Hepatocyte (in vitro differentiated cells): ENCODE results near the gene MCF2L2. TPM values are rescaled to one million over a fixed set of nuclear protein-coding genes. Genes with fewer than 3 reads are reported as not detected.

Source experiments
- DNase-seq: peaks from one replicate; pipeline ENCODE4 v3.0.0-alpha.2; 2016; ENCODE audit warnings: low spot score
- H2AFZ ChIP-seq: fragments of 200-600 bp; sonication (generic); 2 replicates; pipeline ENCODE4 v1.6.0; 2016; ENCODE audit warnings: antibody characterized with exemption, mild to moderate bottlenecking
- H3K27ac ChIP-seq: fragments of 200-600 bp; sonication (generic); 2 replicates; pipeline ENCODE4 v1.5.1; 2016; ENCODE audit warnings: mild to moderate bottlenecking
- H3K27me3 ChIP-seq: fragments of 200-600 bp; sonication (generic); 2 replicates; pipeline ENCODE4 v1.6.1; 2016
- H3K36me3 ChIP-seq: fragments of 200-600 bp; sonication (generic); replicated peaks from 2 replicates; pipeline ENCODE4 v1.5.1; 2016; ENCODE audit warnings: low read depth; ENCODE audit not compliant: insufficient read depth
- H3K4me1 ChIP-seq: fragments of 200-600 bp; sonication (generic); 2 replicates; pipeline ENCODE4 v1.5.1; 2016; ENCODE audit warnings: mild to moderate bottlenecking, moderate library complexity; ENCODE audit not compliant: insufficient read depth
- H3K4me2 ChIP-seq: fragments of 200-600 bp; sonication (generic); 2 replicates; pipeline ENCODE4 v1.6.0; 2016
- H3K4me3 ChIP-seq: fragments of 200-600 bp; sonication (generic); 2 replicates; pipeline ENCODE4 v1.5.1; 2016; ENCODE audit warnings: mild to moderate bottlenecking
- H3K79me2 ChIP-seq: fragments of 200-600 bp; sonication (generic); 2 replicates; pipeline ENCODE4 v1.6.0; 2017; ENCODE audit warnings: mild to moderate bottlenecking
- H3K9me2 ChIP-seq: fragments of 200-600 bp; sonication (generic); replicated peaks from 2 replicates; pipeline ENCODE4 v1.6.0; 2017; ENCODE audit warnings: mild to moderate bottlenecking; ENCODE audit not compliant: insufficient read depth
- H3K9me3 ChIP-seq: fragments of 200-600 bp; sonication (generic); 2 replicates; pipeline ENCODE4 v1.5.1; 2016; ENCODE audit warnings: low read depth, mild to moderate bottlenecking
- H4K20me1 ChIP-seq: fragments of 200-600 bp; sonication (generic); 2 replicates; pipeline ENCODE4 v1.6.0; 2016; ENCODE audit warnings: mild to moderate bottlenecking; ENCODE audit not compliant: insufficient read depth, poor library complexity, severe bottlenecking
- CTCF ChIP-seq: fragments of 200-600 bp; sonication (generic); IDR thresholded peaks from 2 replicates; pipeline ENCODE4 v1.5.1; 2016; ENCODE audit warnings: antibody characterized with exemption, mild to moderate bottlenecking; ENCODE audit not compliant: poor library complexity
- EZH2 ChIP-seq: fragments of 200-600 bp; sonication (generic); IDR thresholded peaks from 2 replicates; pipeline ENCODE4 v1.6.1; 2016; ENCODE audit warnings: antibody characterized with exemption, mild to moderate bottlenecking, borderline replicate concordance
- EZH2phosphoT487 ChIP-seq: fragments of 200-600 bp; sonication (generic); IDR thresholded peaks from one replicate; pipeline ENCODE4 v1.6.1; 2018; ENCODE audit warnings: antibody characterized with exemption, mild to moderate bottlenecking, low read depth, moderate library complexity; ENCODE audit not compliant: unreplicated experiment, severe bottlenecking
- WGBS: methylation state at CpG from one replicate; pipeline ENCODE4 v1.1.6; 2016; ENCODE audit warnings: low lambda C conversion rate; ENCODE audit errors: missing lambda C conversion rate; 5-methylcytosine and 5-hydroxymethylcytosine counted together
- polyA plus RNA-seq: library from polyadenylated mRNA; unstranded; fragments of >200 nt; fragmentation: Nextera tagmentation; extraction: Ambion mirVana; gene quantifications from 2 replicates; pipeline ENCODE4 v1.2.1, GENCODE V29; 2016
- total RNA-seq: library from RNA; depleted of rRNA; stranded (reverse); fragments of >200 nt; gene quantifications from 2 replicates; pipeline ENCODE4 v1.2.3, GENCODE V29; 2014

MCF2L2 gene
- total and polyA plus RNA-seq, 2 experiments from 2014 or later, result 0.17 to 0.63 TPM

DNA sequence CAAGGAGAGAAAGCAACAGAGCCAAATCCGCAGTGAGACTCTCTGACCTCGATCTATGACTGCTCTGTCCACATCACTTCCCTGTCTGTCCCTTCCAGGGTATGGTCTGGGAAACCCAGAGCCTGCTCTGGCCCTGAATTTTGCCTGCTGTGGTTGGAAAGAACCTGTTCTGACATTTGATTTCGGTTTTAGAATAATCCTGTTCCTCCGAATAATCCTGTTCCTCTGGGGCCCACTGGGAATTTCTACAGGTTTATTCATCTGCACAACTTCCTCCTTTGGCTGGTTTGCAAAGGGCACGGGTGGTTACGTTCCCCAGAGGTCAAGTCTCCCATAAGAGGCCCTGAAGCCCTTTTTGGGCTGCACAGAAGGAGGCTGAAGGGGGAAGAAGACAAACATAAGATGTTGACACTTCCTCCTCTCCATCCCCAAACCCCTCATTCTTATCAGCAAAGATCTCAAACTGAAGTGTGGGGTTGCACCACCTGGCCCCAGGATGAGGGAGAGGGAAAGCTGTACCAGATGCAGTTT is 276.5 kb downstream of the MCF2L2 start:
- Histone ChIP-seq H3K4me2 (no peak overlapping the region), H3K27me3 (no peaks in the 10 kb centered on the region), H3K36me3 (no peaks in the 10 kb centered on the region), H3K9me2 (no peaks in the 10 kb centered on the region), H3K27ac (no peak overlapping the region), H4K20me1 (no peaks in the 10 kb centered on the region), H3K79me2 (no peaks in the 10 kb centered on the region), H3K9me3 (no peaks in the 10 kb centered on the region), H3K4me1 (no peaks in the 10 kb centered on the region), H3K4me3 (no peak overlapping the region), H2AFZ (no peak overlapping the region)
- 67% methylated on average over 6 of the region's 6 CpGs for WGBS
- no peak for DNase-seq
- TF ChIP-seq EZH2phosphoT487 (no peak), CTCF (no peak), EZH2 (no peak)

GRCh38 chr3:183151086-183151485 is 277.3 kb downstream of the MCF2L2 start:
- no peak overlapping the region for H3K4me2 ChIP-seq
- H3K79me2 ChIP-seq, result no peaks in the 10 kb centered on the region
- no peak overlapping the region for H3K4me3 ChIP-seq
- no peaks in the 10 kb centered on the region for H3K36me3 ChIP-seq
- 92% methylated on average over 3 of the region's 3 CpGs for WGBS
- no peaks in the 10 kb centered on the region for H3K27me3 ChIP-seq
- no peak overlapping the region for H2AFZ ChIP-seq
- TF ChIP-seq EZH2phosphoT487 (no peak), EZH2 (no peak), CTCF (no peak)
- H4K20me1 ChIP-seq, result no peaks in the 10 kb centered on the region
- no peaks in the 10 kb centered on the region for H3K4me1 ChIP-seq
- H3K9me3 ChIP-seq, result no peaks in the 10 kb centered on the region
- H3K27ac ChIP-seq, result no peak overlapping the region
- no peaks in the 10 kb centered on the region for H3K9me2 ChIP-seq
- no peak for DNase-seq

DNA sequence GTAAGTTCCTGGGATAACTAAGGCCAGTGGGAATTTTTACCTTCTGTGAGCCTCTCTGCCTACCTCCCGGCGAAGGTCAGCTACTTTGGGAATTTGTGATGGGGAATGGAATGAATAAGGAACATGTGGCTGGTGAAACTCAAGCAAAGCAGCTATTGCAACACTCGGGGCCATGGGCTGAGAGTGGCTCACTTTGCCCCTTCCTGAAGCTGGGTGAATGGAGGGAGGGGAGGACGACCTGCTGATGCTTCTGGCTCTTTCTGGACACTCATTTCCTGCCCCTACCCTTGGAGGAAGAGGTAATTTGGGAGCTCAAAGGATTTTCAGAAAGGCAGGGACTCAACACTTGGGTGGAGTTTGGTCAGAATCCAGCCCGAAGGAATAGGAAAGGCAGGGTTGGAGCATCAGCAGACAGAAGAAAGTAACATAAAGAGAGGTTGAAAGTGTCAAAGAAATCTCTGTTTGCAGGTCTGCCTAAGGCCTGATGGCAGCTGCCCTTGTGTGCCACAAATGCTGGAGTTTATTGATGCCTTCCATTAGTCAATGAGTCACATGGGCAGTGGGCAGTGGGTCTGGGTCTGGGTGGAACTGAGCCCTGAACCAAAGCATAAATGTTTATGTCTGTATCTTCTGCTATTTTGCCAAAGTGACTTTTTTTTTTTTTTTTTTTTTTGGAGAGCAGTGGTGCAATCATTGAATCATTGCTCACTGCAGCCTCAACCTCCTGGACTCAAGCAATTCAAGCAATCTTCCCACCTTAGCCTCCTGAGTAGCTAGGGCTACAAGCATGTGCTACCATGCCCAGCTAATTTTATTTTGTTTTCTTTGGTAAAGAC is 278.3 kb downstream of the MCF2L2 start:
- Histone ChIP-seq H2AFZ (no peak overlapping the region), H3K27ac (no peak overlapping the region), H3K9me3 (no peaks in the 10 kb centered on the region), H4K20me1 (no peaks in the 10 kb centered on the region), H3K4me1 (no peaks in the 10 kb centered on the region), H3K36me3 (no peaks in the 10 kb centered on the region), H3K4me2 (no peak overlapping the region), H3K9me2 (no peaks in the 10 kb centered on the region), H3K79me2 (no peaks in the 10 kb centered on the region), H3K4me3 (no peak overlapping the region), H3K27me3 (no peaks in the 10 kb centered on the region)
- DNase-seq, result no peak
- WGBS, result 67% methylated on average over 5 of the region's 5 CpGs
- no peak for TF ChIP-seq EZH2
- TF ChIP-seq EZH2phosphoT487, result no peak
- TF ChIP-seq CTCF, result no peak
